Effector memory CD8-positive, alpha-beta T cell (primary cell): ENCODE measurements around the gene POLA2.

Source experiments
- ATAC-seq: fragments of 150-1000 bp; cut with Tn5 transposase; replicated peaks from 2 replicates; pipeline ENCODE4 v1.10.0; 2021; ENCODE audit warnings: mild to moderate bottlenecking, moderate library complexity
- DNase-seq, 3 experiments: peaks; one replicate each; pipeline ENCODE4 v3.0.0; 2021
- H3K27ac Mint-ChIP-seq, 2 donors: one replicate each; pipeline ENCODE4 v1.8.0; 2022; ENCODE audit warnings: mild to moderate bottlenecking in 2 of 2, mixed read lengths in 2 of 2, moderate library complexity in 2 of 2
- H3K27me3 Mint-ChIP-seq, 2 donors: one replicate each; pipeline ENCODE4 v1.8.0; 2022; ENCODE audit warnings: mixed read lengths in 2 of 2
- H3K36me3 Mint-ChIP-seq: one replicate; pipeline ENCODE4 v1.8.0; 2022; ENCODE audit warnings: mild to moderate bottlenecking, moderate library complexity, mixed read lengths; ENCODE audit not compliant: insufficient read depth
- H3K4me1 Mint-ChIP-seq, 2 donors: one replicate each; pipeline ENCODE4 v1.8.0; 2022; ENCODE audit warnings: low read depth in 2 of 2, mixed read lengths in 2 of 2
- H3K4me3 Mint-ChIP-seq, 2 donors: one replicate each; pipeline ENCODE4 v1.8.0; 2022; ENCODE audit warnings: mild to moderate bottlenecking in 2 of 2, mixed read lengths in 2 of 2, moderate library complexity in 2 of 2
- H3K9me3 Mint-ChIP-seq, 2 donors: one replicate each; pipeline ENCODE4 v1.8.0; 2022; ENCODE audit warnings: mixed read lengths in 2 of 2
- total RNA-seq, 9 experiments: gene quantifications; one replicate each; lab custom pipeline; 2026; lab: John Stamatoyannopoulos, UW

POLA2 gene
- total RNA-seq, result 5.1 to 18.1 (median 9.1) reads per million in 9 experiments

- no peaks in the 10 kb centered on the region for H3K27me3 Mint-ChIP-seq
- no peaks in the 10 kb centered on the region for H3K9me3 Mint-ChIP-seq
- peak; percentile 81 for ATAC-seq
- H3K36me3 Mint-ChIP-seq, result peaks cover 7% of the 10 kb centered on the region
- peaks cover 27 to 38% of the 10 kb centered on the region in 2 donors for H3K4me1 Mint-ChIP-seq
- peak within 1 kb of the TSS; percentile 93 to 94 for H3K27ac Mint-ChIP-seq
- H3K4me3 Mint-ChIP-seq, result peak within 1 kb of the TSS; percentile 83 to 84
- peak; percentile 92 to 94 (median 93) for DNase-seq
Measured at GRCh38 chr11:65261591-65262380, at the start of gene POLA2. Gene POLA2 (plus strand): TSS chr11:65261962. CDS start chr11:65262293, 331 bp downstream.

- DNase-seq (no peak), ATAC-seq (no peak)
- Mint-ChIP-seq H3K4me1 (peaks cover 23 to 28% of the 10 kb centered on the region in 2 donors), H3K9me3 (no peaks in the 10 kb centered on the region), H3K27ac (peak overlapping the region; percentile 71 to 77), H3K4me3 (no peak overlapping the region), H3K36me3 (peaks cover 13% of the 10 kb centered on the region), H3K27me3 (no peaks in the 10 kb centered on the region)
Measured at GRCh38 chr11:65212226-65212801, 49.4 kb upstream of the POLA2 start.

- no peaks in the 10 kb centered on the region for H3K9me3 Mint-ChIP-seq
- peaks cover 9% of the 10 kb centered on the region for H3K36me3 Mint-ChIP-seq
- H3K27me3 Mint-ChIP-seq, result no peaks in the 10 kb centered on the region
- peak overlapping the region; percentile 65 to 67 for H3K4me3 Mint-ChIP-seq
- ATAC-seq (peak; percentile 77), DNase-seq (peak in 1 of 3 experiments; percentile 17)
- H3K4me1 Mint-ChIP-seq, result peaks cover 23 to 28% of the 10 kb centered on the region in 2 donors
- peak overlapping the region; percentile 77 to 79 for H3K27ac Mint-ChIP-seq
Measured at GRCh38 chr11:65213322-65214211, 48.2 kb upstream of the POLA2 start.

DNA sequence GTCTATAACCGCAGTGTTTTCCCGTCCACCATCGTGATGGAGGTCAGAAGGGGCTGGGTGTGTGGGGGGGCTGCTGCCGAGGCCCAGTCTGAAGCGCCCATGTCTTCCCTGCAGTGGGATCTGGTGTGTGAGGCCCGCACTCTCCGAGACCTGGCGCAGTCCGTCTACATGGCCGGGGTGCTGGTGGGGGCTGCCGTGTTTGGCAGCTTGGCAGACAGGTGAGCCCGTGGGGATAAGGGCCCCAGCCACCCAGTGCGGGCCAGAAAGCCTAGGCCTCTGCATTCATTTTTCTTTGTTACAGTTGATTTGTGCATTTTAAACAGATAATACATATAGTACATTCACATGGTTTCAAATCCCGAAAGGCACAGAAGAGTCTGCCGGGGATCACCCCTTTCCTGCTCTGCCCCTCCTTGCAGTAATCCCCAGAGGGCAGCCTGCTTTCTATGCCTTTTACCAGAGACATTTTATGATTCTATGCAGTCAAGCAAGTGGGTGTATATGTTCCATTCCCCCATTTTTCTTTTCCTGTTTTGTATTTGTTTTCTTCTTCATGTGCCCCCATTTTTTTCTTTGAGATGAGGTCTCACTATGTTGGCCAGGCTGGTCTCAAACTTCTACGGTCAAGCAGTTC lies 47.4 kb upstream of the POLA2 start:
- peak overlapping the region; percentile 65 to 67 for H3K4me3 Mint-ChIP-seq
- ATAC-seq, result no peak

DNA sequence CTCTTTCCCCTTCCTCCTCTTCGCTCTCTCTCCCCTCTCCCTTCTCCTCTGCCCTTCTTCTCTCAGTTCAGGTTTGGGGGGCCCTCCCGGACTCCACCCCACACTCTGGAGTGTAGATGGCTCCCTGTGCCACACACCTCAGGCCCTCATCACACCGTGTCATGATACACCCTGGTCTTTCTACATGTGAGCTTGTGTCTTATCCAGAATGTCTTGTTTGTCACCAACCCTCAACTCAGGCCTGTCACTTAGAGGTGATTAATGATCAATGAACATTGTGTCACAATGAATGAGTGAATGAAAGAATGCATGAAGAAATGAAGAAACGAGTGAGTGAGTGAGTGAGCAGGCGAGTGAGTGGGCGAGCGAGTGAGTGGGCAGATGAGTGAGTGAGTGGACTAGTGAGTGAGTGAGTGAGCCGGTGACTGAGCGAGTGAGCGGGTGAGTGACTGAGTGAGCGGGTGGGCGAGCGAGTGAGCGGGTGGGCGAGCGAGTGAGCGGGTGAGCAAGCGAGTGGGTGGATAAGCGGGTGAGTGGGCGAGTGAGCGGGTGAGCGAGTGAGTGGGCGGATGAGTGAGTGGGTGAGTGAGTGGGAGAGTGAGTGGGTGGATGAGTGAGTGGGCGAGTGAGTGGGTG lies 46.2 kb upstream of the POLA2 start:
- H3K4me1 Mint-ChIP-seq, result peaks cover 31 to 37% of the 10 kb centered on the region in 2 donors
- H3K27ac Mint-ChIP-seq, result peak overlapping the region; percentile 15 to 83
- H3K36me3 Mint-ChIP-seq, result peaks cover 4% of the 10 kb centered on the region
- DNase-seq (no peak), ATAC-seq (no peak)
- H3K4me3 Mint-ChIP-seq, result peak overlapping the region in 1 of 2 donors; percentile 8
- no peaks in the 10 kb centered on the region for H3K27me3 Mint-ChIP-seq
- H3K9me3 Mint-ChIP-seq, result no peaks in the 10 kb centered on the region

More for the DNA sequence above, 47.4 kb upstream of the POLA2 start:
- Mint-ChIP-seq H3K9me3 (no peaks in the 10 kb centered on the region), H3K27me3 (no peaks in the 10 kb centered on the region), H3K36me3 (peaks cover 9% of the 10 kb centered on the region), H3K27ac (peak overlapping the region; percentile 77 to 79), H3K4me1 (peaks cover 26 to 30% of the 10 kb centered on the region in 2 donors)
- no peak for DNase-seq

- H3K27me3 Mint-ChIP-seq, result no peaks in the 10 kb centered on the region
- H3K36me3 Mint-ChIP-seq, result no peaks in the 10 kb centered on the region
Measured at GRCh38 chr11:65216830-65217229, 44.9 kb upstream of the POLA2 start.

GRCh38 chr11:65217441-65218423 lies 44.0 kb upstream of the POLA2 start:
- H3K27ac Mint-ChIP-seq, result peak overlapping the region in 1 of 2 donors; percentile 66
- H3K27me3 Mint-ChIP-seq, result no peaks in the 10 kb centered on the region
- no peaks in the 10 kb centered on the region for H3K9me3 Mint-ChIP-seq
- ATAC-seq, result no peak
- H3K36me3 Mint-ChIP-seq, result no peaks in the 10 kb centered on the region
- H3K4me1 Mint-ChIP-seq, result peaks cover 33 to 36% of the 10 kb centered on the region in 2 donors
- no peak for DNase-seq
- no peak overlapping the region for H3K4me3 Mint-ChIP-seq

More at GRCh38 chr11:65216830-65217229, 44.9 kb upstream of the POLA2 start:
- Mint-ChIP-seq H3K9me3 (no peaks in the 10 kb centered on the region), H3K4me1 (peaks cover 31 to 37% of the 10 kb centered on the region in 2 donors), H3K4me3 (no peak overlapping the region), H3K27ac (peak overlapping the region in 1 of 2 donors; percentile 66)
- DNase-seq (no peak), ATAC-seq (no peak)

- DNase-seq, result no peak
- H3K36me3 Mint-ChIP-seq, result no peaks in the 10 kb centered on the region
- ATAC-seq, result no peak
- peaks cover 26 to 29% of the 10 kb centered on the region in 2 donors for H3K4me1 Mint-ChIP-seq
- H3K27ac Mint-ChIP-seq, result no peak overlapping the region
- H3K4me3 Mint-ChIP-seq, result no peak overlapping the region
- H3K27me3 Mint-ChIP-seq, result peaks cover 3 to 5% of the 10 kb centered on the region in 2 donors
- H3K9me3 Mint-ChIP-seq, result no peaks in the 10 kb centered on the region
Measured at GRCh38 chr11:65218446-65218845, 43.3 kb upstream of the POLA2 start.

DNA sequence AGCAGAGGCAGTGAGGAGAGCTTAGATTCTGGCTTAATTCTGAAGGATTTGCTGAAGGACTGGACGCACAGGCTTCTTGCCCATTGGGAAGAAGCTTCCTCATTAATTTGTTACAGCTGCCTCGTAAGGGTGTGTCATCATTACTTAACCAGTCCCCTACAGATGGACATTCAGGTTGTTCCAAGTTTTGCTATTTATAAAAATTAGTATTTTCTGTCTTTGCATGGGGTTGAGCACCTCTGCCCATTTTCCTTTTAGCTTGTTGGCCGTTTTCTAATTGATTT lies 41.9 kb upstream of the POLA2 start:
- DNase-seq, result no peak
- H3K36me3 Mint-ChIP-seq, result no peaks in the 10 kb centered on the region
- peaks cover 10 to 18% of the 10 kb centered on the region in 2 donors for H3K27me3 Mint-ChIP-seq
- peaks cover 15 to 16% of the 10 kb centered on the region in 2 donors for H3K4me1 Mint-ChIP-seq
- no peak overlapping the region for H3K4me3 Mint-ChIP-seq
- no peaks in the 10 kb centered on the region for H3K9me3 Mint-ChIP-seq
- no peak for ATAC-seq
- H3K27ac Mint-ChIP-seq, result peak overlapping the region in 1 of 2 donors; percentile 38

- Mint-ChIP-seq H3K9me3 (no peaks in the 10 kb centered on the region), H3K4me3 (no peak overlapping the region), H3K4me1 (peaks cover 14 to 16% of the 10 kb centered on the region in 2 donors), H3K27me3 (peaks cover 18 to 30% of the 10 kb centered on the region in 2 donors), H3K27ac (no peak overlapping the region), H3K36me3 (no peaks in the 10 kb centered on the region)
- DNase-seq (no peak), ATAC-seq (no peak)
Measured at GRCh38 chr11:65221026-65221425, 40.7 kb upstream of the POLA2 start.

- Mint-ChIP-seq H3K9me3 (no peaks in the 10 kb centered on the region), H3K4me3 (no peak overlapping the region), H3K27me3 (peaks cover 32 to 42% of the 10 kb centered on the region in 2 donors), H3K36me3 (no peaks in the 10 kb centered on the region), H3K4me1 (peaks cover 14 to 15% of the 10 kb centered on the region in 2 donors), H3K27ac (no peak overlapping the region)
- DNase-seq, result no peak
- ATAC-seq, result no peak
Measured at GRCh38 chr11:65223011-65223410, 38.8 kb upstream of the POLA2 start.

GRCh38 chr11:65224930-65225278 lies 36.9 kb upstream of the POLA2 start:
- Mint-ChIP-seq H3K4me3 (peak overlapping the region; percentile 73 to 80), H3K9me3 (no peaks in the 10 kb centered on the region)

More at GRCh38 chr11:65224930-65225278, 36.9 kb upstream of the POLA2 start:
- DNase-seq (no peak), ATAC-seq (no peak)
- Mint-ChIP-seq H3K36me3 (no peaks in the 10 kb centered on the region), H3K27ac (no peak overlapping the region), H3K4me1 (peaks cover 7 to 8% of the 10 kb centered on the region in 2 donors), H3K27me3 (peaks cover 32 to 42% of the 10 kb centered on the region in 2 donors)
